ENCODE results near the gene PPP1R9A. TPM values are rescaled to one million over a fixed set of nuclear protein-coding genes. Genes with fewer than 3 reads are reported as not detected.

PPP1R9A gene
- total RNA-seq, 4 donors from 2014 or later, result 22.4 to 27.5 (median 23.3) TPM

GRCh38 chr7:95298091-95298490 lies 390.7 kb downstream of the PPP1R9A start:
- WGBS, result 93% methylated on average over 3 of the region's 3 CpGs
- Histone ChIP-seq H3K9me3 (no peaks in the 10 kb centered on the region), H3K4me1 (no peaks in the 10 kb centered on the region), H3K27me3 (no peaks in the 10 kb centered on the region), H3K36me3 (no peaks in the 10 kb centered on the region), H3K4me3 (no peak overlapping the region), H3K27ac (replicated peaks in 1 of 4) (no peak overlapping the region)
- intact Hi-C loops (cut with DNase I), result no loop called here
- no peak for DNase-seq (ENCODE audit: extremely low spot score)
- TF ChIP-seq POLR2A (IDR thresholded peaks at IDR 0.05; ENCODE audit: low read depth) (no peak), EP300 (IDR thresholded peaks at IDR 0.05) (no peak), POLR2AphosphoS5 (IDR thresholded peaks at IDR 0.05) (no peak), CTCF (IDR thresholded peaks at IDR 0.05) (no peak)

GRCh38 chr7:95303013-95303905 lies 395.9 kb downstream of the PPP1R9A start:
- no peaks in the 10 kb centered on the region for H3K9me3 ChIP-seq
- WGBS, result 80% methylated on average over 8 of the region's 9 CpGs
- intact Hi-C loops (cut with DNase I), result no loop called here
- H3K4me3 ChIP-seq, result no peak overlapping the region
- H3K27ac ChIP-seq (replicated peaks in 1 of 4), result no peak overlapping the region
- no peaks in the 10 kb centered on the region for H3K36me3 ChIP-seq
- H3K27me3 ChIP-seq, result peaks cover 0 to 3% (median 0%) of the 10 kb centered on the region in 4 donors
- no peak for DNase-seq (ENCODE audit: extremely low spot score)
- TF ChIP-seq POLR2A (IDR thresholded peaks at IDR 0.05; ENCODE audit: low read depth), result no peak
- TF ChIP-seq CTCF (IDR thresholded peaks at IDR 0.05), result no peak
- TF ChIP-seq EP300 (IDR thresholded peaks at IDR 0.05), result no peak
- TF ChIP-seq POLR2AphosphoS5 (IDR thresholded peaks at IDR 0.05), result no peak
- H3K4me1 ChIP-seq, result no peaks in the 10 kb centered on the region

- no peak for DNase-seq (ENCODE audit: extremely low spot score)
- Histone ChIP-seq H3K9me3 (no peaks in the 10 kb centered on the region), H3K27me3 (peaks cover 0 to 3% (median 0%) of the 10 kb centered on the region in 4 donors), H3K4me3 (no peak overlapping the region), H3K36me3 (no peaks in the 10 kb centered on the region), H3K4me1 (no peaks in the 10 kb centered on the region), H3K27ac (replicated peaks in 1 of 4) (no peak overlapping the region)
- 62% methylated on average over 7 of the region's 7 CpGs for WGBS
- TF ChIP-seq POLR2A (IDR thresholded peaks at IDR 0.05; ENCODE audit: low read depth) (no peak), CTCF (IDR thresholded peaks at IDR 0.05) (no peak), EP300 (IDR thresholded peaks at IDR 0.05) (no peak), POLR2AphosphoS5 (IDR thresholded peaks at IDR 0.05) (no peak)
- intact Hi-C loops (cut with DNase I), result no loop called here
Measured at GRCh38 chr7:95304990-95305389, 397.6 kb downstream of the PPP1R9A start.

GRCh38 chr7:95309951-95310350 lies 402.6 kb downstream of the PPP1R9A start:
- H3K4me3 ChIP-seq, result no peak overlapping the region
- no peaks in the 10 kb centered on the region for H3K36me3 ChIP-seq
- intact Hi-C loops (cut with DNase I), result no loop called here
- 86% methylated on average over 2 of the region's 2 CpGs for WGBS
- DNase-seq (ENCODE audit: extremely low spot score), result no peak
- H3K27ac ChIP-seq (replicated peaks in 1 of 4), result no peak overlapping the region
- TF ChIP-seq POLR2A (IDR thresholded peaks at IDR 0.05; ENCODE audit: low read depth), result no peak
- TF ChIP-seq CTCF (IDR thresholded peaks at IDR 0.05), result no peak
- no peak for TF ChIP-seq POLR2AphosphoS5 (IDR thresholded peaks at IDR 0.05)
- TF ChIP-seq EP300 (IDR thresholded peaks at IDR 0.05), result no peak
- H3K27me3 ChIP-seq, result no peaks in the 10 kb centered on the region
- H3K4me1 ChIP-seq, result no peaks in the 10 kb centered on the region
- no peaks in the 10 kb centered on the region for H3K9me3 ChIP-seq

Measured in esophagus muscularis mucosa (tissue), 4 donors.